Measurements from ENCODE around the gene SNRNP25. TPM values are rescaled to one million over a fixed set of nuclear protein-coding genes. Genes with fewer than 3 reads are reported as not detected.
"Not testable (repeated sequence)": the region's sequence is repeated elsewhere in the genome, so short reads cannot be mapped to it uniquely, and the experiment has no call there.

Gene SNRNP25
- total RNA-seq, 2 experiments from 2014 or later: 38.0 to 38.6 TPM

- no peaks in the 10 kb centered on the region for H3K9me3 Mint-ChIP-seq
- no peak overlapping the region for H3K27ac Mint-ChIP-seq
- CTCF ChIA-PET: no interaction called here
- peaks cover 15% of the 10 kb centered on the region for H3K4me1 Mint-ChIP-seq (ENCODE audit: low read depth)
- H3K27me3 Mint-ChIP-seq (ENCODE audit: low read depth): no peaks in the 10 kb centered on the region
- intact Hi-C loops (cut with micrococcal nuclease): no loop called here
- no peak for DNase-seq
- H3K4me3 Mint-ChIP-seq: no peak overlapping the region
- H3K36me3 Mint-ChIP-seq (ENCODE audit: low read depth): peaks cover 8% of the 10 kb centered on the region
Observed at GRCh38 chr16:35011-35677, 18.5 kb upstream of the SNRNP25 start.

GRCh38 chr16:35678-36305 lies 17.8 kb upstream of the SNRNP25 start:
- no peak overlapping the region for H3K4me3 Mint-ChIP-seq
- CTCF ChIA-PET: no interaction called here
- no peak overlapping the region for H3K27ac Mint-ChIP-seq
- H3K27me3 Mint-ChIP-seq (ENCODE audit: low read depth): no peaks in the 10 kb centered on the region
- peaks cover 15% of the 10 kb centered on the region for H3K4me1 Mint-ChIP-seq (ENCODE audit: low read depth)
- peaks cover 8% of the 10 kb centered on the region for H3K36me3 Mint-ChIP-seq (ENCODE audit: low read depth)
- no peak for DNase-seq
- H3K9me3 Mint-ChIP-seq: no peaks in the 10 kb centered on the region
- intact Hi-C loops (cut with micrococcal nuclease): no loop called here

- intact Hi-C loops (cut with micrococcal nuclease): no loop called here
- H3K9me3 Mint-ChIP-seq: no peaks in the 10 kb centered on the region
- no peaks in the 10 kb centered on the region for H3K27me3 Mint-ChIP-seq (ENCODE audit: low read depth)
- no peak overlapping the region for H3K4me3 Mint-ChIP-seq
- peaks cover 15% of the 10 kb centered on the region for H3K4me1 Mint-ChIP-seq (ENCODE audit: low read depth)
- no peak for DNase-seq
- H3K27ac Mint-ChIP-seq: no peak overlapping the region
- H3K36me3 Mint-ChIP-seq (ENCODE audit: low read depth): peaks cover 11% of the 10 kb centered on the region
- CTCF ChIA-PET: interaction anchor here (1.1 kb wide), 1 partner anchor 28 kb away, joined by 3 read pairs; no protein-coding TSS in a partner anchor
Observed at GRCh38 chr16:36336-36984, 17.2 kb upstream of the SNRNP25 start.

- Mint-ChIP-seq H3K4me1 (ENCODE audit: low read depth) (peaks cover 22% of the 10 kb centered on the region), H3K4me3 (no peak overlapping the region), H3K9me3 (no peaks in the 10 kb centered on the region), H3K27me3 (ENCODE audit: low read depth) (no peaks in the 10 kb centered on the region), H3K36me3 (ENCODE audit: low read depth) (peaks cover 18% of the 10 kb centered on the region), H3K27ac (no peak overlapping the region)
- intact Hi-C loops (cut with micrococcal nuclease): no loop called here
- CTCF ChIA-PET: interaction anchor here (0.7 to 1.1 kb wide), 2 partner anchors 27 to 70 kb away, joined by 3 read pairs; no protein-coding TSS in a partner anchor
- no peak for DNase-seq
Observed at GRCh38 chr16:37511-37910, 16.1 kb upstream of the SNRNP25 start.

GRCh38 chr16:38206-38605 lies 15.4 kb upstream of the SNRNP25 start:
- peaks cover 25% of the 10 kb centered on the region for H3K36me3 Mint-ChIP-seq (ENCODE audit: low read depth)
- H3K27ac Mint-ChIP-seq; H3K9me3 Mint-ChIP-seq; H3K27me3 Mint-ChIP-seq (ENCODE audit: low read depth); DNase-seq; H3K4me3 Mint-ChIP-seq; intact Hi-C loops (cut with micrococcal nuclease): not testable (repeated sequence)
- H3K4me1 Mint-ChIP-seq (ENCODE audit: low read depth): peaks cover 29% of the 10 kb centered on the region
- CTCF ChIA-PET: interaction anchor here (0.6 kb wide), 1 partner anchor 175 kb away, joined by 3 read pairs; no protein-coding TSS in a partner anchor

- H3K27me3 Mint-ChIP-seq (ENCODE audit: low read depth): no peaks in the 10 kb centered on the region
- intact Hi-C loops (cut with micrococcal nuclease): no loop called here
- CTCF ChIA-PET: interaction anchor here (0.6 kb wide), 1 partner anchor 174 kb away, joined by 3 read pairs; no protein-coding TSS in a partner anchor
- no peak overlapping the region for H3K4me3 Mint-ChIP-seq
- H3K9me3 Mint-ChIP-seq: no peaks in the 10 kb centered on the region
- peaks cover 32% of the 10 kb centered on the region for H3K36me3 Mint-ChIP-seq (ENCODE audit: low read depth)
- no peak overlapping the region for H3K27ac Mint-ChIP-seq
- DNase-seq: peak; percentile 44
- peaks cover 34% of the 10 kb centered on the region for H3K4me1 Mint-ChIP-seq (ENCODE audit: low read depth)
Observed at GRCh38 chr16:38941-39892, 14.4 kb upstream of the SNRNP25 start.

GRCh38 chr16:41439-42068 lies 12.1 kb upstream of the SNRNP25 start:
- CTCF ChIA-PET: interaction anchor here (0.6 kb wide), 1 partner anchor 254 kb away, joined by 3 read pairs; no protein-coding TSS in a partner anchor
- no peak for DNase-seq
- H3K4me1 Mint-ChIP-seq (ENCODE audit: low read depth): peaks cover 34% of the 10 kb centered on the region
- H3K27ac Mint-ChIP-seq: no peak overlapping the region
- peaks cover 43% of the 10 kb centered on the region for H3K36me3 Mint-ChIP-seq (ENCODE audit: low read depth)
- H3K9me3 Mint-ChIP-seq: no peaks in the 10 kb centered on the region
- H3K4me3 Mint-ChIP-seq: no peak overlapping the region
- intact Hi-C loops (cut with micrococcal nuclease): no loop called here
- H3K27me3 Mint-ChIP-seq (ENCODE audit: low read depth): no peaks in the 10 kb centered on the region

GRCh38 chr16:42069-42457 lies 11.6 kb upstream of the SNRNP25 start:
- no peak overlapping the region for H3K27ac Mint-ChIP-seq
- H3K4me3 Mint-ChIP-seq: no peak overlapping the region
- no peaks in the 10 kb centered on the region for H3K9me3 Mint-ChIP-seq
- H3K27me3 Mint-ChIP-seq (ENCODE audit: low read depth): no peaks in the 10 kb centered on the region
- no peak for DNase-seq
- intact Hi-C loops (cut with micrococcal nuclease): no loop called here
- H3K36me3 Mint-ChIP-seq (ENCODE audit: low read depth): peaks cover 44% of the 10 kb centered on the region
- H3K4me1 Mint-ChIP-seq (ENCODE audit: low read depth): peaks cover 35% of the 10 kb centered on the region
- CTCF ChIA-PET: no interaction called here

GRCh38 chr16:42691-43090 lies 10.9 kb upstream of the SNRNP25 start:
- H3K9me3 Mint-ChIP-seq: no peaks in the 10 kb centered on the region
- H3K4me3 Mint-ChIP-seq: no peak overlapping the region
- H3K36me3 Mint-ChIP-seq (ENCODE audit: low read depth): peaks cover 49% of the 10 kb centered on the region
- H3K4me1 Mint-ChIP-seq (ENCODE audit: low read depth): peaks cover 38% of the 10 kb centered on the region
- no peak overlapping the region for H3K27ac Mint-ChIP-seq
- intact Hi-C loops (cut with micrococcal nuclease): no loop called here
- DNase-seq: no peak
- CTCF ChIA-PET: no interaction called here
- H3K27me3 Mint-ChIP-seq (ENCODE audit: low read depth): no peaks in the 10 kb centered on the region

GRCh38 chr16:43294-43693 lies 10.3 kb upstream of the SNRNP25 start:
- Mint-ChIP-seq H3K27ac (no peak overlapping the region), H3K9me3 (no peaks in the 10 kb centered on the region), H3K4me1 (ENCODE audit: low read depth) (peaks cover 39% of the 10 kb centered on the region), H3K27me3 (ENCODE audit: low read depth) (no peaks in the 10 kb centered on the region), H3K36me3 (ENCODE audit: low read depth) (peaks cover 50% of the 10 kb centered on the region), H3K4me3 (no peak overlapping the region)
- no peak for DNase-seq
- intact Hi-C loops (cut with micrococcal nuclease): no loop called here
- CTCF ChIA-PET: no interaction called here

- no peak overlapping the region for H3K27ac Mint-ChIP-seq
- H3K4me1 Mint-ChIP-seq (ENCODE audit: low read depth): peaks cover 30% of the 10 kb centered on the region
- H3K27me3 Mint-ChIP-seq (ENCODE audit: low read depth): no peaks in the 10 kb centered on the region
- no peaks in the 10 kb centered on the region for H3K9me3 Mint-ChIP-seq
- no peak for DNase-seq
- H3K4me3 Mint-ChIP-seq: no peak overlapping the region
- H3K36me3 Mint-ChIP-seq (ENCODE audit: low read depth): peaks cover 51% of the 10 kb centered on the region
- CTCF ChIA-PET: no interaction called here
- intact Hi-C loops (cut with micrococcal nuclease): no loop called here
Observed at GRCh38 chr16:44655-45054, 9.0 kb upstream of the SNRNP25 start.

- Mint-ChIP-seq H3K36me3 (ENCODE audit: low read depth) (peaks cover 54% of the 10 kb centered on the region), H3K27me3 (ENCODE audit: low read depth) (no peaks in the 10 kb centered on the region), H3K4me1 (ENCODE audit: low read depth) (peaks cover 28% of the 10 kb centered on the region), H3K9me3 (no peaks in the 10 kb centered on the region), H3K4me3 (no peak overlapping the region), H3K27ac (no peak overlapping the region)
- CTCF ChIA-PET: no interaction called here
- no peak for DNase-seq
- intact Hi-C loops (cut with micrococcal nuclease): no loop called here
Observed at GRCh38 chr16:45454-45853, 8.2 kb upstream of the SNRNP25 start.

All from activated naive CD4-positive, alpha-beta T cell treated with anti-CD3 and anti-CD28 coated beads for 36 hours (primary cell).